Heart left ventricle (tissue), 16 donors: ENCODE measurements around the gene OAT. TPM values are rescaled to one million over a fixed set of nuclear protein-coding genes. Genes with fewer than 3 reads are reported as not detected.
"Not testable (repeated sequence)": the region's sequence is repeated elsewhere in the genome, so short reads cannot be mapped to it uniquely, and the experiment has no call there.

ENCODE experiments used
- ATAC-seq, 4 donors: fragments of 200-7000 bp; cut with Tn5 transposase; one replicate each; pipeline ENCODE4 v1.9.1; 2020 to 2022; ENCODE audit warnings: moderate library complexity in 4 of 4, mild to moderate bottlenecking in 3 of 4, moderate number of reproducible peaks in 1 of 4
- DNase-seq, 5 donors: peaks; one replicate each; pipeline ENCODE4 v3.0.0-alpha.2; 2020
- H3K27ac ChIP-seq, 12 donors: fragments of 200-600 bp; sonication (generic) in 4 of 12; one replicate each; pipeline versions ENCODE4 v1.5.0 to v1.8.0; 2016 to 2022; ENCODE audit warnings: mild to moderate bottlenecking in 2 of 12
- H3K27me3 ChIP-seq, 9 donors: fragments of 200-600 bp; sonication (generic) in 2 of 9; one replicate each; pipeline versions ENCODE4 v1.5.1 to v1.8.0; 2016 to 2022; ENCODE audit warnings: mild to moderate bottlenecking in 3 of 9
- H3K36me3 ChIP-seq, 9 donors: fragments of 200-600 bp; sonication (generic) in 2 of 9; one replicate each; pipeline versions ENCODE4 v1.5.0 to v1.8.0; 2018 to 2022; ENCODE audit warnings: mild to moderate bottlenecking in 2 of 9
- H3K4me1 ChIP-seq, 12 donors: fragments of 200-600 bp; sonication (generic) in 4 of 12; one replicate each; pipeline versions ENCODE4 v1.5.0 to v1.8.0; 2016 to 2022; ENCODE audit warnings: mild to moderate bottlenecking in 3 of 12
- H3K4me3 ChIP-seq, 12 donors: fragments of 200-600 bp; sonication (generic) in 4 of 12; one replicate each; pipeline versions ENCODE4 v1.5.0 to v1.8.0; 2017 to 2022; ENCODE audit warnings: mild to moderate bottlenecking in 9 of 12, moderate library complexity in 4 of 12
- H3K9me3 ChIP-seq, 12 donors: fragments of 200-600 bp; sonication (generic) in 4 of 12; one replicate each; pipeline versions ENCODE4 v1.5.0 to v1.8.0; 2016 to 2022; ENCODE audit warnings: mild to moderate bottlenecking in 1 of 12
- POLR2A ChIP-seq, 2 donors: fragments of 450-650 bp; IDR thresholded peaks; one replicate each; pipeline ENCODE4 v1.6.1; 2017; ENCODE audit warnings: antibody characterized with exemption in 2 of 2, mild to moderate bottlenecking in 2 of 2, moderate library complexity in 2 of 2
- WGBS, 4 donors: extraction: QIAGEN DNeasy Blood & Tissue Kit in 2 of 4; methylation state at CpG; one replicate each; pipeline versions ENCODE4 v1.1.5 to v1.1.7; 2013 to 2018; 5-methylcytosine and 5-hydroxymethylcytosine counted together
- intact Hi-C, 10 donors: fragments of 100-400 bp; cut with DNase I; formaldehyde crosslinking; loops; one replicate each; pipeline versions ENCODE4 v1.11.1 to v1.14.2; 2022
- polyA plus RNA-seq, 2 donors: library from polyadenylated mRNA; stranded (reverse); fragments of 200-250 nt; gene quantifications; one replicate each; pipeline ENCODE4 v1.2.3, GENCODE V29; 2013
- total RNA-seq, 9 donors: library from RNA; depleted of rRNA in 2 of 9; stranded (reverse); fragments of >200 nt in 2 of 9; fragmentation: NEBNext Ultra II Directional in 3 of 9; extraction: Animal tissue kit (Norgen Biotek cat#: 25700) in 3 of 9; gene quantifications; one replicate each; pipeline versions ENCODE4 v1.1.0 to v1.2.4, GENCODE V29; 2016 to 2023
- TF ChIP-seq, protein P1 (sequence below), 12 donors: fragments of 200-600 bp; sonication (generic) in 4 of 12; IDR thresholded peaks; one replicate each; pipeline versions ENCODE4 v1.5.0 to v1.8.0; 2018 to 2022; ENCODE audit warnings: antibody characterized with exemption in 12 of 12, mild to moderate bottlenecking in 5 of 12
- donor health status: ischemic (EF 13 %, LVEDD 7.1; RV severe dilation, severe dysfunction).
- donor health status: healthy with polysubstance abuse.
- donor health status: DM: no; HTN: yes; CAD: no.
- donor health status: DM: no; HTN: no; CAD: no.
- donor health status: ischemic (EF 25% LVEDD 6.9; RV normal size, moderate dysfunction).
- donor health status: ischemic (EF 25% LVEDD 5.7; RV mildly dilated, moderate dysfunction).
- donor health status: healthy.
- donor health status: DM: yes; HTN: yes; CAD: no.
- donor health status: ischemic (EF 35%, LVEDD 5.7; RV mildly dilated, moderate dysfunction).
- donor health status: nonischemic (EF 11% LVEDD 7.7; RV severe dilation, severe dysfunction).
- donor health status: DM: yes; HTN: yes; CAD: no.
- donor health status: PGD.
- donor health status: ischemic (EF 29% LVEDD 5.4; RV normal size, mild dysfunction).
- donor health status: nonischemic (EF 23%, LVEDD 6.1; RV moderate dilation, normal function).

The OAT gene
- total and polyA plus RNA-seq, 11 donors, result 9.3 to 56.1 (median 33.8) TPM

DNA sequence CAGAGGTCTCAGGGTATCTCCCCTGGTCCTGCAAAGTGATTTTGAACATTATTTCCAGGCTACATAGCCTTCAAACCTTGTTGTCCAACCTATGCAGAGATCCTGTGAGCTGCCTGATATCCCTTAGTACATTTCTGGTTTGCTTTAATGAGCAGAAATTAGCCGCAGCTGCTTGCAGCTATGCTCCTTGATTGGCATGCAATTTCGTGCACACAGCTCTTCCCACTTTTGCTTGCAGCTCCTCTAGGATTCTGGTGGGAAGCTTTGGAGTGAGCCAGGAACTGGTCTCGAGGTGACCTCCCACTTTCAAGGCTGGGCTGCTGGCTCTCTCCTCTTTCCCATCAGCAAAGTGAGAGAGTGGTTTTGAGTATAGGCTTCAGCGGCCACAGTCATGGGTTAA is 45.8 kb downstream of the OAT start:
- Histone ChIP-seq H3K4me1 (no peaks in the 10 kb centered on the region), H3K27ac (no peak overlapping the region), H3K36me3 (no peaks in the 10 kb centered on the region), H3K4me3 (no peak overlapping the region), H3K27me3 (peaks cover 0 to 8% (median 0%) of the 10 kb centered on the region in 9 donors), H3K9me3 (no peaks in the 10 kb centered on the region)
- TF ChIP-seq, protein P1, sequence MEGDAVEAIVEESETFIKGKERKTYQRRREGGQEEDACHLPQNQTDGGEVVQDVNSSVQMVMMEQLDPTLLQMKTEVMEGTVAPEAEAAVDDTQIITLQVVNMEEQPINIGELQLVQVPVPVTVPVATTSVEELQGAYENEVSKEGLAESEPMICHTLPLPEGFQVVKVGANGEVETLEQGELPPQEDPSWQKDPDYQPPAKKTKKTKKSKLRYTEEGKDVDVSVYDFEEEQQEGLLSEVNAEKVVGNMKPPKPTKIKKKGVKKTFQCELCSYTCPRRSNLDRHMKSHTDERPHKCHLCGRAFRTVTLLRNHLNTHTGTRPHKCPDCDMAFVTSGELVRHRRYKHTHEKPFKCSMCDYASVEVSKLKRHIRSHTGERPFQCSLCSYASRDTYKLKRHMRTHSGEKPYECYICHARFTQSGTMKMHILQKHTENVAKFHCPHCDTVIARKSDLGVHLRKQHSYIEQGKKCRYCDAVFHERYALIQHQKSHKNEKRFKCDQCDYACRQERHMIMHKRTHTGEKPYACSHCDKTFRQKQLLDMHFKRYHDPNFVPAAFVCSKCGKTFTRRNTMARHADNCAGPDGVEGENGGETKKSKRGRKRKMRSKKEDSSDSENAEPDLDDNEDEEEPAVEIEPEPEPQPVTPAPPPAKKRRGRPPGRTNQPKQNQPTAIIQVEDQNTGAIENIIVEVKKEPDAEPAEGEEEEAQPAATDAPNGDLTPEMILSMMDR (IDR thresholded peaks at IDR 0.05), result no peak
- TF ChIP-seq POLR2A (IDR thresholded peaks at IDR 0.05), result no peak
- ATAC-seq (no peak), DNase-seq (no peak)
- 63 to 78% (median 75%) methylated on average over 4 of the region's 4 CpGs for WGBS, 4 donors
- intact Hi-C loops, result loop anchor here in 1 of 10 donors (10.0 kb wide), 1 partner anchor 108 kb away; no protein-coding TSS in a partner anchor

DNA sequence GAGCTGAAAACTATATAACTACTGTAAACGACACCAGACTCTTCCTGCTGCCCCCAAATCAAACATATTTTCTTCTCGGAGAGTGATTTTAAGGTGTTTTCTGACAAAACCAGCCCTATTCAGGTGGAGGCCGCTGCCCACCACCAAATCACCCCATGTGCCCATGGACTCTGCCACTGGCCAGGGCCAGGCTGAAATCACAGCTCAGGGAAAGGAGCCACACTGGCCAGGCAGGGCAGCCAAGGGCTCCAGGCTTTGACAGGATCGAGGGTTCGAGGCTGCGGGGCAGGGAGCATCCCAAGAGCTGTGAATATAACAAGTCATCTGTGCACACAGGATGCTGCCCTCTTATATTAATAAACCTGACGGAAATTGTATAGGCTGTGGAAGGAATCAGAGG is 48.3 kb downstream of the OAT start:
- Histone ChIP-seq H3K4me3 (no peak overlapping the region), H3K9me3 (no peaks in the 10 kb centered on the region), H3K36me3 (no peaks in the 10 kb centered on the region), H3K4me1 (no peaks in the 10 kb centered on the region), H3K27me3 (peaks cover 0 to 5% (median 0%) of the 10 kb centered on the region in 9 donors), H3K27ac (no peak overlapping the region)
- intact Hi-C loops, result loop anchor here in 1 of 10 donors (10.0 kb wide), 1 partner anchor 106 kb away; no protein-coding TSS in a partner anchor
- WGBS, 4 donors, result 73 to 86% (median 79%) methylated on average over 7 of the region's 7 CpGs
- TF ChIP-seq, protein P1 (IDR thresholded peaks at IDR 0.05), result no peak
- no peak for TF ChIP-seq POLR2A (IDR thresholded peaks at IDR 0.05)
- DNase-seq (no peak), ATAC-seq (no peak)

DNA sequence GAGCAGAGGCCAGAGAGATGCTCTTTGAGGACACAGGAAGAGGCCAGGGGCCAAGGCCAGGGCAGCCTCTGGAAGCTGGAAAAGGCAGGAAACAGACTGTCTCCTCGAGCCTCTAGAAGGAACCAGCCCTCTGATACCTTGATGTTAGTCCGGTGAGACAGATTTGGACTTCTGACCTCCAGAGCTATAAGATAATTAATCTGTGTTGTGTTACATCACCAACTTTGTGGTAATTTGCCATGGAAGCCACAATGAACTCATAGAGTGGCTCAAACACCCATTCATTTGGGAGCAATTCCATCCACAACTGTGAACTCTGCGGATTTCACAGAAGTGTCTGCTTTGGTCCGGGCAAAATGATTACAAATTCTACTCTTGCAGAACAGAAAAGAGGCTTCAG is 48.7 kb downstream of the OAT start:
- peaks cover 0 to 5% (median 0%) of the 10 kb centered on the region in 9 donors for H3K27me3 ChIP-seq
- H3K4me1 ChIP-seq, result no peaks in the 10 kb centered on the region
- H3K9me3 ChIP-seq, result no peaks in the 10 kb centered on the region
- DNase-seq (no peak), ATAC-seq (no peak)
- H3K36me3 ChIP-seq, result no peaks in the 10 kb centered on the region
- TF ChIP-seq POLR2A (IDR thresholded peaks at IDR 0.05), result no peak
- TF ChIP-seq, protein P1 (IDR thresholded peaks at IDR 0.05), result no peak
- 60 to 71% (median 67%) methylated on average over 4 of the region's 4 CpGs for WGBS, 4 donors
- intact Hi-C loops, result loop anchor here in 1 of 10 donors (10.0 kb wide), 1 partner anchor 105 kb away; no protein-coding TSS in a partner anchor
- no peak overlapping the region for H3K27ac ChIP-seq
- H3K4me3 ChIP-seq, result no peak overlapping the region

DNA sequence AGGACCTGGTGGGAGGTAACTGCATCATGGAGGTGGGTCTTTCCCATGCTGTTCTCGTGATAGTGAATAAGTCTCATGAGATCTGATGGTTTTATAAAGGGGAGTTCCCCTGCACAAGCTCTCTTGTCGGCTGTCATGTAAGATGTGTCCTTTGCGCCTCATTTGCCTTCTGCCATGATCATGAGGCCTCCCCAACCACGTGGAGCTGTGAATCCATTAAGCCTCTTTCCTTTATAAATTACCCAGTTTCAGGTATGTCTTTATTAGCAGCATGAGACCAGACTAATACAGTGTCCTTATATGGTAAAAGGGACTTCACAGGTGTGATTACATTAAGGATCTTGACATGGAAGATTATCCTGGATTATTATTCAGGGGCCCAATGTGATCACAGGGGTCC is 49.2 kb downstream of the OAT start:
- intact Hi-C loops, H3K4me3 ChIP-seq, H3K4me1 ChIP-seq, ATAC-seq, H3K27me3 ChIP-seq, DNase-seq, H3K36me3 ChIP-seq, H3K27ac ChIP-seq, H3K9me3 ChIP-seq: not testable (repeated sequence)
- WGBS, 4 donors, result 49 to 77% (median 52%) methylated on average over 4 of the region's 4 CpGs

DNA sequence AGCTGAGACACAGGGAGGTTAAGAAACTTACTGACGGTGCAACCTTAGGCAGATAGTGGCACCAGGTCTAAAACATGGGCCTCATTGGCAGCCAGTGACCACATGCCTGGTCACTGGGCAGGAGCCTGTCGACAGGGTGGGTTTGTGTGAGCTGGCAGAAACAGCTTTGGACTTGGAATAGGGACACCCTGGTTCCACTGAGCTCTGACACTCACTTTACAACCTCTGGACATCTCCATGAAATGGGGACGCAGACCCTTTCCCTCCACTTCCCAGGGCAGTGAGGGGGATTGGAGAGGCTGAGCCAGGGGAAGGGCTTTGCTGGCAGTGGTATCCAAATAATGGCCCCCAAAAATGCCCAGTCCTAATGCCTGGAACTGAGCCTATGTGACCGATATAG is 49.7 kb downstream of the OAT start:
- H3K4me3 ChIP-seq, result no peak overlapping the region
- H3K27me3 ChIP-seq, result peaks cover 0 to 5% (median 0%) of the 10 kb centered on the region in 9 donors
- H3K9me3 ChIP-seq, result no peaks in the 10 kb centered on the region
- no peak overlapping the region for H3K27ac ChIP-seq
- no peak for TF ChIP-seq POLR2A (IDR thresholded peaks at IDR 0.05)
- TF ChIP-seq, protein P1 (IDR thresholded peaks at IDR 0.05), result no peak
- ATAC-seq (no peak), DNase-seq (no peak)
- H3K4me1 ChIP-seq, result no peaks in the 10 kb centered on the region
- H3K36me3 ChIP-seq, result no peaks in the 10 kb centered on the region
- intact Hi-C loops, result no loop called here
- 88 to 93% (median 92%) methylated on average over 4 of the region's 4 CpGs for WGBS, 4 donors
